ENCODE data around the gene IFT80.

Gene IFT80

DNA sequence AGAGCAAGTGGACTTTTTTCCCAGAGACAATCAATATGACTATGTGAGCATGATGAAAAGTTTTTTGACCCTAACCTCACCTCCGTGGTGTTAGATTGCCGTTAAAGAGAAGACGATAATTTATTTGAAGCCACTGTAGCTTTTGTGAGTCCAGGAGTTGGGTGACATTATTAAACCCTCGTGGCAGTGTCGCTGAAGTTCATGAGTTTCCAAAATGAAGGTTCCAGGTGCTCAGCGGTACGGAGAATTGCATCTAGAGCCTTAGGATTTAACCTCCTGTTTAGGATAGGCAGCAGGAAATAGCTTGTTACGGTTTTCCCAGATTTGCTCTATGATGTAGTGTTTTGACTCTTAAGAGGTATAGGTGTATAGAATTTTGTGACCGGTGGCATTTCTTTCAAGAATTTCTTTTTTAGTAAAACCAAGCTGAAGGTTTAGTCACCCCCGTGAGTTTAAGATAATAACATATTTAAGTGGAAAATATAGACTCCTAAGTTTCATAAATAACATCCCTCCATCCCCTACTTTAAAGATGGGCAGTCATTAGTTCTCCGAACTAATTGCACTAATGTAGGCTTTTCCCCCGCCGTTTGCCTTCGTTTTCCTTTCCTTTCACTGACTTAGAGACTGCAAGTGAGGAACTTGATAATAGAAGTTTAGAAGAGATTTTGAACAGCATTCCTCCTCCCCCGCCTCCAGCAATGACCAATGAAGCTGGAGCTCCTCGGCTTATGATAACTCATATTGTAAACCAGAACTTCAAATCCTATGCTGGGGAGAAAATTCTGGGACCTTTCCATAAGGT lies 2.5 kb upstream of the IFT80 start:
- in situ Hi-C loops (cut with MboI; ENCODE audit: low sequenced_read_pairs), result no loop called here

DNA sequence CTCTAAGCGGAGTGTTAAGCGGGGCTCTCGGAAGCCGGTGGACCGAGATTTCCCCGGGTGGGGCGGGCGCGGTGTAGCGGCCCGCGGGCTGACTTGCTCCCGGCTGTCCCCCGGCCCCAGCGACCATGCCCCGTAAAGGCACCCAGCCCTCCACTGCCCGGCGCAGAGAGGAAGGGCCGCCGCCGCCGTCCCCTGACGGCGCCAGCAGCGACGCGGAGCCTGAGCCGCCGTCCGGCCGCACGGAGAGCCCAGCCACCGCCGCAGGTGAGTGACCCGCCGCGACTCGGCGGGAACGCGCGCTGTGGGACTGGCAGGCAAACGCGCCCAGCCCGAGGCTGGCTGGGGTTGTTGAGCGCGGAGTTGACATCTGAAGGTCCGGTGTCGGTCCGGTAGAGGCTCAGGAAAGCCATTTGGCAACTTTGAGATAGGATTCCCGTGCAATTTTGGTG lies 1.7 kb upstream of the IFT80 start:
- in situ Hi-C loops (cut with MboI; ENCODE audit: low sequenced_read_pairs), result no loop called here

DNA sequence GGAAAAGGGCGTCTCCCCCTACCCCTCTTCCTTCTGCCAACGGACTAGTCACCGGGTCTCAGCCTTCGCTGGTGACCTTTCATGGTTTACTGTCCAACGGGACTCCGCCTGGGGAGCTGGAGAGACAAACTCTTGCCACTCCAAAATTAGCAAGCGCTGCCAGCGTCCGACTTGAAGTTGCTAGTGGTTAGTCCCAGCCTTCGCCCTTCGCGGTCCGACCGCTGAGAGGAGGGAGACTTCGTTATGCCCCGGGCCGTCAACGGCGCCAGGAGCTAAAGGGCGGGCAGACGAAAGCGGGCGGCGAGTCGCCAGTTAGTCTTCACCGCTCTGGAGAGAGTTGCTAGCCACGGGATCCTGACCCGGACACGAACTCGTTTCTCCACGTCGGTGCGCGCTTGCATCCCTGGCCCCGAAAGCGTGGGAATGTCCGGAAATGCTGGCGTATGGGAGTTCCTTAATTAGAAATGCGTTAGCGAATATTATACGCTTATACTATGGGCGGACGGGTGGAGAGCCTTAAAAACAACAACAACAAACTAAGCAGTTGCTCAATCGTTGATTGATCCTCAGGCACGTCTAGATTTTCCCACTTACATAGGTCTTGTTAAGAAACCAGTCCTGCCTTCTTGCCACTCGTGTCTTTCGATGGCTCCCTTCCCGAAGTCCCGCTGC lies 1.1 kb upstream of the IFT80 start:
- in situ Hi-C loops (cut with MboI; ENCODE audit: low sequenced_read_pairs), result no loop called here

DNA sequence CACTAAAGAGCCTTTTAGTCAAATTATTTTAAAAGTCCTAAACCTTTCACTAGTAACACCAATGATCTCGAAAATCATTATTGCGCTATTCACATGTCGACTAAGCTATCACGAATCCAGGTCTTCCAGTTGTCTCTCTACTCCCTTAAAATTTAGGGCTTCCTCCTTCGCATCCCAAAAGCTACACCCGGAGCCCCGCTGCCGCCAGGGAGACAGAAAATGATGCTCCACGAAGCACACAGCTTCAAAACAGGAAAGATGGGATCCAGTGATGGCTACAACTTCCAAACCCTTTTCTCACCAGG lies 253 bp downstream of the IFT80 start:
- in situ Hi-C loops (cut with MboI; ENCODE audit: low sequenced_read_pairs), result no loop called here

DNA sequence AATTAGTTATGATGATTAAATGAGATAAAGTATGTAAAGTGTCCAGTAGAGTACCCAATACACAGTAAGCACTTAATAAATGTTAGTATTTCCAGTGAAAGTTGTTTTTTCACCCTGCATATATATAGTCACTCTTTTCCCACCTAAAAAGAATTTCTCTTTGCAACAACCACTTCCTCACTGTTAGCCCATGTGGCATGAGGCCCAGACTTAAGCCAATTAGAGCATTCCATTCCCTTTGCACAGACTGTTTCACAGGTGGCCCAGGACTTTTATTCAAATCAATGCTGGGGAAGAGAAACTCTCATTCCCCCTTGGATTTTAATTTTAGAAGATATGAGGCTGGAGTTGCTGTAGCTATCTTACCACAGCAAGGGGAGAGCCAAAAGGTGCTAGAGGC lies 3.7 kb downstream of the IFT80 start:
- in situ Hi-C loops (cut with MboI; ENCODE audit: low sequenced_read_pairs), result no loop called here

DNA sequence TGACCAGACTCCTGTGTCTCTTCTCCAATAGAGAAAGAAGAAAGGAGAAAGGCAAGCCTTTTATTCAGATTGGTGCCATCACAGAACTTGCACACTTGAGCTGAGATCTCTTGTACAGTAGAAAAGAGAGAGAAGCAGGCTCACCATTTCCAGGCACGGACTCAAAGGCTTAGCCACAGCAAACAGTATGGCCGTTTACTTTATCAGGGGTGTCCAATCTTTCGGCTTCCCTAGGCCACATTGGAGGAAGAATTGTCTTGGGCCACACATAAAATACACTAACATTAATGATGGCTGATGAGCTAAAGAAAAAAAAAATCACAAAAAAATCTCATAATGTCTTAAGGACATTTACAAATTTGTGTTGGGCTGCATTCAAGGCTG lies 5.0 kb downstream of the IFT80 start:
- in situ Hi-C loops (cut with MboI; ENCODE audit: low sequenced_read_pairs), result no loop called here

DNA sequence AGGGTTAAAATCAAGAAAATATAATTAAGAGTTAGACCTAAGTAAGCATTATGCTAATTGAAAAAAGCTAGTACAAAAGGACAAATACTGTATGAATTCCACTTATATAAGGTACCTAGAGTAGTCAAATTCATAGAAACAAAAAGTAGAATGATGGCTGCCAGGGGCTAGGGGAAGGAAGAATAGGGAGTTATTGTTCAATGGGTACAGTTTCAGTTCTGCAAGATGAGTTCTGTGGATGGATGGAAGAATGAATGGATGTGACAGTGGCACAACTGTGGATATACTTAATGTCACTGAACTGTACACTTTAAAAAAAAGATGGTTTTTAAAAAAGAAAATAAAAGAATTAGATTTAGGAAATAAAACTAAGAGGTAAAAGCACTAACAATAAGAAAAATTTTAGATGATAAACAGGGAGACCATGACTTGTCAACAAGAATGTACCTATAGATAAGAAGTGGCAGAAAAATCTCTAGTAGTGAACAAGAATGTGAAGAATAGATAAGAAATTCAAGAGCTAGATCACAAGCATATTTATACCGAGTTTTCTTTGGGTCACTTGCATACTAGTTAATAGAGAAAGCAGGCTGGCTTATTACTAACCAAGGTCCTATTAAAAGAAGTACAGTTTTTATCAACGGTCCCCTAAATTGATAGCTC lies 5.5 kb downstream of the IFT80 start:
- in situ Hi-C loops (cut with MboI; ENCODE audit: low sequenced_read_pairs), result no loop called here

DNA sequence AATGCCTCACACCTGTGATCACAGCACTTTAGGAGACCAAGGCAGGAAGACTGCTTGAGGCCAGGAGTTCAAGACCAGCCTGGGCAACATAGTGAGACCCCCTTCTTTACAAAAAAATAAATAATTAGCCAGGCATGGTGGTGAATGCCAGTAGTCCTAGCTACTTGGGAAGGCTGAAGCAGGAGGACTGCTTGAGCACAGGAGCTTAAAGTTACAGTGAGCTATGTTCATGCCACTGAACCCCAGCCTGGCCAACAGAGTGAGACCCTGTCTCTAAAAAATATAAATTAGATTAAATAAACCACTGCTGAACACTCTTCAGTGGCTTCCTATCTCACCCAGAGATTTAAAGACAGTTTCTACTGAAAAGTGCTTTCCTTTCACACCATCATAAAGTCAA lies 6.2 kb downstream of the IFT80 start:
- in situ Hi-C loops (cut with MboI; ENCODE audit: low sequenced_read_pairs), result no loop called here

DNA sequence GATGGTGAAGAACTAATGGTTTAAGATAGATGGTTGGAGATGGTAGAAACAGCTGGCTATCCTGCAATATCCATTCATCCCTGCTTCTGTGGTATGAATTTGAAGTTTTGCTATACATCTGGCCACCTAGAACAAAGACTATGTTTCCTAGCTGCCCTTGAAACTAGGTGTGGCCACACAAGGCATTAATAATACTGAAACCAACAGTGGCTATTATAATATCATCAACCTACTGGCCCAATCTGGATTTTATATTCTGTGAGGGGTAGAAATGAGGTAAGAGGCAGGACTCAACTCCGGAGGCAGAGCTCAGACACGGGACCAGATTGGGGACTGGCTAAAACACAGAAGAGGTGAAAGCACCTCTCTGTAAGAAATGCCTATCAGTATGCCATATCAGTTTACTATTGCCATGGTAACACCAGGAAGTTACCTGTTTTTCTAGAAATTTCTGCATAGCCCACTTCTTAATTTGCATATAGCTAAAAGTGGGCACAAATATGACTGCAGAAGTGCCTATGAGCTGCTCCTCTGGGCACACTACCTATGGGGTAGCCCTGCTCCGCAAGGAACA lies 8.4 kb downstream of the IFT80 start:
- in situ Hi-C loops (cut with MboI; ENCODE audit: low sequenced_read_pairs), result no loop called here

DNA sequence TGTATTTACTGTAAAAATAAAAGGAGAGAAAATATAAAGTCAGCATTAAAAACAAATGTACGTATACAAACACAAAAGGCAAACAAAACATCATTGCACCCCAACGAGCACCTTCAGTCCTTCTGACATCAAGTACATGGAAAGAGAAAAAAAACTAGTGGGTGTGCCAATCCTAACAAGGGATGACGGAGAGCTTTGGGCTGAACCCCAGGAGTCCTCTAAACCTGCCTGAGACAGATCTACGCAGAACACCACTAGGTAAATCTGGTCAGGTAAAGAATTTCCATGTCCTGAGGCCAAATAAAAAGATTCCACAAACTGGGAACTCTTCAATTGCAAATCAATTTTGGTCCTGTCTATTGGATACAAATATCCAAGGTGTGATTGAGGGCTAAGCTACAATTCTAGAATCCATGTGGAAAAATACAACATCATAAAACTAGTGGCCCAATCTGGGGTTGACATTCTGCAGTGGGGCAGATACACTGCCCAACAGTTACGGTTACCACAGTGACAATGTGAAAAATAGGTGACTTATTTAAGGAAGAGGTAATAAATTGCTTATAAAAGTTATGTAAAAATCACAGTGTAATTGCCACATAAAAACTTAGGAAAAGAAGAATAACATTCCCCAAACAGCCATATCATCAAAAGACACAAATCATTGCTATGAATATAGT lies 14.2 kb downstream of the IFT80 start:
- in situ Hi-C loops (cut with MboI; ENCODE audit: low sequenced_read_pairs), result no loop called here

DNA sequence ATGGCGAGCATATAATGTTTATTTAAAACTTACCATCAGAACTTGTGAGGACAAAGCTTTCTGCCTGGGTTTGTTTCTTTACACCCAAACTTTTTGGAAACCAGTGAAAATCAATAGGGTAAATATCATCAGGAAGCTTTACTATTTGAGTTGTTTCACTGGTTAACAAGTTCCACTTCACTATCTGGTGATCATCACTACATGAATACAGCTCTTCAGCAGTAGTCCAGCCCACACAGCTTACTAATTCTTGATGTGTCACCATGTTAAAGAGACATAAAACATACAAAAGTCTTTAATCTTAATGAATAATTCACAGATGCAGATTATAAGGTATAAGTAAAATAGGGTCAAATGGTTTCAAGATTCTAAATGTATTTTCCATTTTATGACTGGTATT lies 17.6 kb downstream of the IFT80 start:
- in situ Hi-C loops (cut with MboI; ENCODE audit: low sequenced_read_pairs), result no loop called here

DNA sequence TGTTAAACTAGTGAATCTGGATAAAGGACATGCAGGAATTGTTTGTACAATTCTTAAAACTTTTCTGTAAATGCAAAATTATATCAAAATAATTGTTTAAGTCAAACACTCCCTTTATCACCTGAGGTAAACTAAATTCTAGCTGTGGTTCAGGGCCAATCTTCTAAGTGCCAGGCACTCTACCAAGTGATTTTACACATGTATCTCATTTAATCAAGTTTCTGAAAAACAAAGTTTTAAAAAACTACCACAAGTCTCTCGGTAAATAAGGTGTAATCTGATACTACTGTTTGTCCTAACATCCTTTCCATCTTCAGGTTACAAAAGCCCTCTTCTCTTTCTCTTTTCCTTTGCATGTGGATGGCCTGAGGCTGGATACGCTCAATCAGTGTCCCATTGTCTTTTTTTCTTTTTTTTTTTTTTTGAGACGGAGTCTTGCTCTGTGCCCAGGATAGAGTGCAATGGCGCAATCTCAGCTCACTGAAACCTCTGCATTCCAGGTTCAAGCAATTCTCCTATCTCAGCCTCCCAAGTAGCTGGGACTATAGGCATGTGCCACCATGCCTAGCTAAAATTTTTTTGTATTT lies 19.3 kb downstream of the IFT80 start:
- in situ Hi-C loops (cut with MboI; ENCODE audit: low sequenced_read_pairs), result no loop called here

DNA sequence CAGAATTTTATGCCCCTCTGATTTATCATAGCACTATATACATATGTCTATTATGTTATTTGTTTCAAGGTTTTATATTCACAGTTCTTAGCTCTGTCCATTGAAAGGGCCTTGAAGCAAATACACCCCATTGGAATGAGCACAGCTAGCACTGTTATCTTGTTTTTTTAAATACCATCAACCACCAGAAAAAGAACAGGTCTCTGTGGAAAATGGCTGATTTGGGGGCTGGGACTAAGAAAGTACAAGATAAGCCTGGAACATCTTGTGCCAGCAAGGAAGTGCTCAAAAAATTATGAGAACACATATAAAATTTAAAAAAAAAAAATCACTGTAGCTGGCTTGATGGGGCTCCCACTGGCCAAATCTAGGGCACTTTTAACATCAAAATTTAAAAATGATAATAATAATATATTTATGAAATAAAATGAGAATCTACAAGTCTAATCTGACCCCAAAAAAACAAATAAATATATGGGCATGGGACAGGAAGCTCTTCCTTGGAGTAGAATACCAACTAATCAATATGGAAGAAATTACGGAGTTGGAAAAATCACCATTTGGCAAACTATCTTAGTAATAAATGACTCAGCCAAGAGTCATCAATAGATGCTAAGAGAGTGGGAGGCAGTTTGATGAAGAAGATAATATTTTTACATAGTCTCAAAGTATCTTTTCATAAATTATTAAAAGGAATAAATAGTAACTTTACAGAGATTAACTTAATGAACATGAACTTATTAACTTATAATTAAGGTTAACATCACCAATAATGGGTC lies 20.5 kb downstream of the IFT80 start:
- in situ Hi-C loops (cut with MboI; ENCODE audit: low sequenced_read_pairs), result no loop called here

DNA sequence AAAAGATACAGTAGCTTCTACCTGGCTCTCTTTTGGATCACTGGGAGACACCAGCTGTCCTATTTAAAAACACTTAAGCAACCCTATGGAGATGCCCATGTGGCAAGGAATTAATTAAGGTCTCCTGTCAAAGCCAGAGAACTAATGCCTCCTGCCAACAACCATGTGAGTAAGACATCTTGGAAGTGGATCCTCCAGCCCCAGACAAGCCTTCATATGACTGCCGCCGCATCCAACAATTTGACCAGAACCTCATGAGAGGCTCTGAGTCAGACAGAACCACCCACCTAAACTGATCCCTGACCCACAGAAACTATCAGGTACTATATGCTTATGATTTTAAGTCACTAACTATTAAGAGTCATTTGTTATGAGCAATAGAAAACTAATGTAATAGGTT lies 22.3 kb downstream of the IFT80 start:
- in situ Hi-C loops (cut with MboI; ENCODE audit: low sequenced_read_pairs), result no loop called here

DNA sequence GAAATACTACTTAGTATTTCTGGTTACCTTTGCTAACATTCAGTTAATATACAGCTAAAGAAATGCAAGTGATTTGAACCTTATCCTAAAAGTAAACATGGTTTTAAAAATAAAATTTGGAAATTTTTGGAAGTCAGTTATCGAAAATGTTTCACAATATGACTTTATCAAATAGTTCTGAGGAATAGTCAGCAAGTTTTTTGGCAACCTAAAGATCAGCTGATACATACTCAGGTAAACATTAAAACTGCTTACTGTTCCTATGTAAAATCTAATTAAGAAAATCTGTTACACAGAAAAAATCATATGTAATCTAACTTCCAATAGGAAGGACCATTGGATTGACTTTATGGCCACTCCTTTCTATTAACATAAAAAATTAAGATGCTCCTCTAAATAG lies 24.1 kb downstream of the IFT80 start:
- in situ Hi-C loops (cut with MboI; ENCODE audit: low sequenced_read_pairs), result no loop called here

DNA sequence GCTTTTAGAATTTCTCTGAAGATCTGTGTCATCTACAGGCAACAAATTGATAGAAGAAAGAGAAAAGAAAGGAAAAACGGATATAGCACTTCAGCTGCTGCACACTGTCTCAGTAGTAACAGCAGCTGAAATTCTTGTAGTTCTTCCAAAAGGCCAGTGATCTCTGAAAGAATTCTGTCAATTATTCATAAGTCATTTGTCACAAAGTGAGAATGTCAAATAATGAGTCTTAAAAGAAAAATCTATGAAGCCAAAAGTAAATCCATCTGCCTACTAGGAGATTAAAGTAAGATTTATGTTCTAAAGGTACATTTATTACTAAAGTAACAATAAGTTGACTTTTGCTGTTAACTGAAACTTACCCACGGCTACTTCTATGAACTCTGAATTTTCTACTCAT lies 24.6 kb downstream of the IFT80 start:
- in situ Hi-C loops (cut with MboI; ENCODE audit: low sequenced_read_pairs), result no loop called here

DNA sequence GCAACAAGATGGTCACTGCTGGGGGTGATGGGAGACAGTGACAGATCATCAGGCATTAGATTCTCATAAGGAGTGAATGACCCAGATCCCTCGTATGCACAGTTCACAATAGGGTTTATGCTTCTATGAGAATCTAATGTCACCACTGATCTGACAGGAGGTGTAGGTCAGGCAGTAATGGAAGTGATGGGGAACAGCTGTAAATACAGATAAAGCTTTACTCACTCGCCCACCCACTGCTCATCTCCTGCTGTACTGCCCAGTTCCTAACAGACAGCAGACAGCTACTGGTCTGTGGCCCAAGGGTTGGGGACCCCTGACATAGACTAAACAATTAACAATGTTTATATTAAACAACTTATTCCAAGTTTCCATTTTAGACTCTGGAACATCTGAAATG lies 25.4 kb downstream of the IFT80 start:
- in situ Hi-C loops (cut with MboI; ENCODE audit: low sequenced_read_pairs), result no loop called here

DNA sequence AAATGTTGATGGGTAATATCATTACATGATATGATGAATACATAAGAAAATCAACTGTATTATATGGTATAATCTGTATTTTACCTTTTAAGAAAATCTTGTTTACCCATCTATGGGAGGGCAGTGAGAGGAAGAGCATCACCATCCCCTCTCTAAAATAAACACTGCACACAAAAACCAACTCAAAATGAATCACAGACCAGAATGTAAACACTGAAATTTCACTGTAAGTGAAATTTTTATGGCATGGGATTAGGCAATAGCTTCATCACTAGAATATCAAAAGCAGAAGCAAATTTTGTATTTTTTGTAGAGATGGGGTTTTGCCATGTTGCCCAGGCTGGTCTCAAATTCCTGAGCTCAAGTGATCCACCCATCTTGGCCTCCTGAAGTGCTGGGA lies 26.2 kb downstream of the IFT80 start:
- in situ Hi-C loops (cut with MboI; ENCODE audit: low sequenced_read_pairs), result no loop called here

DNA sequence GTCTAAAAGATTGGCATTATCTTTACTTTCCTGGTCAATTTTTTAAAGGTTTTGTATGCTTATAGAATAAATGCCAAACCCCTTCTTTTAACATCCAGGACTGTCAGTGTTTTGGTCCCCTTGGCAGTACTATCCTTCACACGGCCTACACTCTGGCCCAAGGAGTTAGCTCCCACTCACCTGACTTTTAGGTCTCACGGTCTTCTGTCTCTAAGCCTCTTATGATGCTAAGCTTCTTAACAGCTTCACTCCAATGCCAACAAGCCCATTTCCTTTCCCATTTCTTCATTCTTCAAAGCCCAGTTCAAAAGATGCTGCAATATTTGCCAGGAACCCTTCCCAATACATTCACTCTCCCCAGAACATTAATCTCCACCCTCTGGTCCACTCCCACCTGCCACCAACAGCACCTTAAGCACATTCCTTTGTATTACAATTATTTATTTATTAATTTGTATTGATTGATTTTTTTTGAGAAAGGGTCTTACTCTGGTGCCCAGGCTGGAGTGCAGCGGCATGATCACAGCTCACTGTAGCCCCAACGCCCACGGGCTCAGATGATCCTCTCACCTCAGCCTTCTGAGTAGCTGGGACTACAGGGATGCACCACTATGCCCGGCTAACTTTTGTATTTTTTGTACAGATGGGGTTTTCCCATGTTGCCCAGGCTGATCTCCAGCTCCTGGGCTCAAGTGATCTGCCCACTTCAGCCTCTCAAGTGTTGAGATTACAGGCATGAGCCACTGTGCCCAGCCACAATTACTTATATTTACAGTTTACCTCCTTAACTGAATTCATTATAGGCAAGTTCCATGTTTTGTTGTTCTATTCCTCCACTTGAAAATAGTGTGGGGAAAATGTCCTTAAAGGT lies 27.8 kb downstream of the IFT80 start:
- in situ Hi-C loops (cut with MboI; ENCODE audit: low sequenced_read_pairs), result no loop called here

Measured in HL-60/S4 treated with phorbol 12-myristate 13-acetate at 8.2 ng/mL for 4 days and 3 days (cell line).